Measurements from ENCODE around the gene SBF1.
"Not testable (repeated sequence)": the region's sequence is repeated elsewhere in the genome, so short reads cannot be mapped to it uniquely, and the experiment has no call there.

GRCh38 chr22:50432877-50433510, 41.8 kb downstream of the SBF1 start:
- not testable (repeated sequence) for TF ChIP-seq CTCF (IDR thresholded peaks at IDR 0.05); EZH2 (IDR thresholded peaks at IDR 0.05; ENCODE audit: borderline replicate concordance, insufficient read depth, low read depth, low read length, poor library complexity, severe bottlenecking)

Measured in B cell (primary cell).